GM23338 (cell line): Measurements from ENCODE around the gene IL15RA. TPM values are rescaled to one million over a fixed set of nuclear protein-coding genes. Genes with fewer than 3 reads are reported as not detected.

Source experiments
- ATAC-seq: fragments of 200-7000 bp; cut with Tn5 transposase; 3 replicates; pipeline ENCODE4 v1.9.1; 2020
- DNase-seq: peaks from one replicate; pipeline ENCODE4 v3.0.0-alpha.2; 2015; ENCODE audit warnings: low spot score
- H2AFZ ChIP-seq: fragments of 200-600 bp; sonication (generic); 2 replicates; pipeline ENCODE4 v1.8.0; 2016; ENCODE audit warnings: antibody characterized with exemption, mild to moderate bottlenecking, moderate library complexity
- H3F3A ChIP-seq: fragments of 200-600 bp; sonication (generic); replicated peaks from 2 replicates; pipeline ENCODE4 v1.8.0; 2017; ENCODE audit warnings: antibody characterized with exemption, mixed run types, low read depth
- H3K27ac ChIP-seq: fragments of 200-600 bp; sonication (generic); 2 replicates; pipeline ENCODE4 v1.6.1; 2016; ENCODE audit warnings: low read depth
- H3K27me3 ChIP-seq: fragments of 200-600 bp; sonication (generic); 2 replicates; pipeline ENCODE4 v1.8.0; 2016; ENCODE audit warnings: mild to moderate bottlenecking, mixed run types, moderate library complexity; ENCODE audit not compliant: insufficient read depth
- H3K36me3 ChIP-seq: fragments of 200-600 bp; sonication (generic); 2 replicates; pipeline ENCODE4 v1.8.0; 2016; ENCODE audit warnings: mild to moderate bottlenecking; ENCODE audit not compliant: insufficient read depth
- H3K4me1 ChIP-seq: fragments of 200-600 bp; sonication (generic); 2 replicates; pipeline ENCODE4 v1.8.0; 2016; ENCODE audit warnings: mild to moderate bottlenecking, moderate library complexity; ENCODE audit not compliant: insufficient read depth
- H3K4me2 ChIP-seq: fragments of 200-600 bp; sonication (generic); 2 replicates; pipeline ENCODE4 v1.7.1; 2017; ENCODE audit warnings: mixed run types
- H3K4me3 ChIP-seq: fragments of 200-600 bp; sonication (generic); 2 replicates; pipeline ENCODE4 v1.6.1; 2016; ENCODE audit warnings: mixed run types
- H3K79me2 ChIP-seq: fragments of 200-600 bp; sonication (generic); replicated peaks from 2 replicates; pipeline ENCODE4 v1.8.0; 2017; ENCODE audit warnings: mild to moderate bottlenecking; ENCODE audit not compliant: insufficient read depth
- H3K9me2 ChIP-seq: fragments of 200-600 bp; sonication (generic); 2 replicates; pipeline ENCODE4 v1.8.0; 2017; ENCODE audit not compliant: insufficient read depth
- H4K20me1 ChIP-seq: fragments of 200-600 bp; sonication (generic); replicated peaks from 2 replicates; pipeline ENCODE4 v1.8.0; 2017; ENCODE audit warnings: mild to moderate bottlenecking; ENCODE audit not compliant: insufficient read depth
- H3K27ac Mint-ChIP-seq: 2 replicates; pipeline ENCODE4 v1.8.0; 2020; ENCODE audit warnings: inconsistent platforms, mild to moderate bottlenecking, moderate library complexity, mixed read lengths
- H3K27me3 Mint-ChIP-seq: 3 replicates; pipeline ENCODE4 v1.8.0; 2022; ENCODE audit warnings: low read depth, mild to moderate bottlenecking, moderate library complexity, mixed read lengths, inconsistent platforms; ENCODE audit not compliant: insufficient read depth, poor library complexity
- H3K36me3 Mint-ChIP-seq: 3 replicates; pipeline ENCODE4 v1.8.0; 2021; ENCODE audit warnings: low read depth, mild to moderate bottlenecking, inconsistent platforms, moderate library complexity, mixed read lengths
- H3K4me1 Mint-ChIP-seq: 3 replicates; pipeline ENCODE4 v1.8.0; 2020; ENCODE audit warnings: mild to moderate bottlenecking, inconsistent platforms, mixed read lengths
- H3K4me3 Mint-ChIP-seq: 3 replicates; pipeline ENCODE4 v1.8.0; 2021; ENCODE audit warnings: moderate library complexity, mild to moderate bottlenecking, inconsistent platforms, mixed read lengths
- H3K9me3 Mint-ChIP-seq: 3 replicates; pipeline ENCODE4 v1.8.0; 2020; ENCODE audit warnings: moderate library complexity, mild to moderate bottlenecking, inconsistent platforms, mixed read lengths
- CREB1 ChIP-seq: fragments of 250-450 bp; sonication (Bioruptor Pico); IDR thresholded peaks from 2 replicates; pipeline ENCODE4 v1.5.0; 2020; ENCODE audit warnings: low read depth, mild to moderate bottlenecking, moderate library complexity
- EZH2 ChIP-seq: fragments of 200-600 bp; sonication (generic); IDR thresholded peaks from one replicate; pipeline ENCODE4 v1.8.0; 2017; ENCODE audit warnings: antibody characterized with exemption, mild to moderate bottlenecking, low read depth; ENCODE audit not compliant: unreplicated experiment
- EZH2phosphoT487 ChIP-seq: fragments of 200-600 bp; sonication (generic); IDR thresholded peaks from one replicate; pipeline ENCODE4 v1.8.1; 2018; ENCODE audit warnings: antibody characterized with exemption; ENCODE audit not compliant: unreplicated experiment
- JUNB ChIP-seq: IDR thresholded peaks from one replicate; pipeline ENCODE4 v1.6.1; 2016; ENCODE audit warnings: antibody characterized with exemption; ENCODE audit not compliant: unreplicated experiment
- NANOG ChIP-seq: IDR thresholded peaks from 2 replicates; pipeline ENCODE4 v1.6.1; 2016; ENCODE audit warnings: antibody characterized with exemption, borderline replicate concordance
- POLR2AphosphoS5 ChIP-seq: IDR thresholded peaks from 2 replicates; pipeline ENCODE4 v1.6.1; 2016; ENCODE audit warnings: antibody characterized with exemption, low read depth
- STAT1 ChIP-seq: IDR thresholded peaks from one replicate; pipeline ENCODE4 v1.6.1; 2016; ENCODE audit warnings: antibody characterized with exemption; ENCODE audit not compliant: unreplicated experiment
- ZNF114 ChIP-seq: fragments of 250-450 bp; sonication (Bioruptor Pico); IDR thresholded peaks from 2 replicates; pipeline ENCODE4 v1.5.0; 2020; ENCODE audit warnings: mild to moderate bottlenecking, moderate library complexity
- ZNF331 ChIP-seq: fragments of 250-450 bp; sonication (Bioruptor Pico); IDR thresholded peaks from 2 replicates; pipeline ENCODE4 v1.5.0; 2020; ENCODE audit warnings: low read depth, mild to moderate bottlenecking, moderate library complexity
- polyA plus RNA-seq: library from polyadenylated mRNA; unstranded; fragments of >200 nt; fragmentation: Nextera tagmentation; extraction: Ambion mirVana; gene quantifications from 2 replicates; pipeline ENCODE4 v1.2.1, GENCODE V29; 2016
- total RNA-seq: library from RNA; depleted of rRNA; stranded (reverse); fragments of >200 nt; shearing (Covaris generic); gene quantifications from 2 replicates; pipeline ENCODE4 v1.2.3, GENCODE V29; 2014
- TF ChIP-seq, protein P1 (sequence below), 2 experiments: fragments of 200-600 bp in 1 of 2; sonication (generic) in 1 of 2; conservative IDR thresholded peaks; 2 replicates each; pipeline versions ENCODE4 v1.5.1 to v1.6.1; 2016 to 2017; ENCODE audit warnings: antibody characterized with exemption in 2 of 2, low read depth in 2 of 2, mild to moderate bottlenecking in 2 of 2, moderate library complexity in 1 of 2
- TF ChIP-seq, protein P2 (sequence below): fragments of 250-450 bp; sonication (Bioruptor Pico); IDR thresholded peaks from 2 replicates; pipeline ENCODE4 v1.5.0; 2020; ENCODE audit warnings: mild to moderate bottlenecking, moderate library complexity
- TF ChIP-seq, protein P3 (sequence below): IDR thresholded peaks from 2 replicates; pipeline ENCODE4 v1.6.1; 2016; ENCODE audit warnings: antibody characterized with exemption
- TF ChIP-seq, protein P4 (sequence below): IDR thresholded peaks from one replicate; pipeline ENCODE4 v1.6.1; 2018; ENCODE audit warnings: antibody characterized with exemption; ENCODE audit not compliant: unreplicated experiment

The IL15RA gene
- total and polyA plus RNA-seq, 2 experiments from 2014 or later = 1.6 to 2.2 TPM

DNA sequence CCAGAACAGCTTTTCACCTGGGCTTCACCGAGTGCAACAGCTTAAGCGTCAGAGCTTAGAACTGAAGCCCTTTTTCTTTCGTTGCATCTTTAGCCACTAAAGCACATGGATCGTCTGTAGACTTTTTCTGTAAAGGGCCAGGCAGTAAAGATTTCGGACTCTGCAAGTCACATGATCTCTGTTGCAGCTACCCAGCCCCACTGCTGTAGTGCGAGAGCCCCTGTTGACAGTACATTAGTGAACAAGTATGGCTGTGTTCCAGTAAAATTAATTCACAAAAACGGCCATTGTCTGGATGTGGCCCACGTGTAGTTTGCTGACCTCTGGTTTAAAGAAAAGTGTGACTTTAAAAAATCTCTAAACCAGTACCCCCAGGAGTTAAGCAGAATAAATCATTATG lies 47.9 kb downstream of the IL15RA start:
- Histone ChIP-seq H3K4me2 (no peak overlapping the region), H3K36me3 (peaks cover 53% of the 10 kb centered on the region), H3K79me2 (no peaks in the 10 kb centered on the region), H3K27ac (no peak overlapping the region), H4K20me1 (no peaks in the 10 kb centered on the region), H3K9me2 (no peaks in the 10 kb centered on the region), H3K4me1 (no peaks in the 10 kb centered on the region), H2AFZ (no peak overlapping the region), H3K27me3 (no peaks in the 10 kb centered on the region), H3F3A (no peaks in the 10 kb centered on the region), H3K4me3 (no peak overlapping the region)
- no peaks in the 10 kb centered on the region for H3K4me1 Mint-ChIP-seq
- H3K4me3 Mint-ChIP-seq = no peak overlapping the region
- no peaks in the 10 kb centered on the region for H3K9me3 Mint-ChIP-seq
- TF ChIP-seq ZNF331 (CRISPR knock-in tag) (no peak), ZNF114 (CRISPR knock-in tag) (no peak), JUNB (no peak), CREB1 (CRISPR knock-in tag) (no peak), NANOG (no peak), EZH2phosphoT487 (no peak), POLR2AphosphoS5 (no peak), STAT1 (no peak), EZH2 (no peak)
- TF ChIP-seq, protein P1, sequence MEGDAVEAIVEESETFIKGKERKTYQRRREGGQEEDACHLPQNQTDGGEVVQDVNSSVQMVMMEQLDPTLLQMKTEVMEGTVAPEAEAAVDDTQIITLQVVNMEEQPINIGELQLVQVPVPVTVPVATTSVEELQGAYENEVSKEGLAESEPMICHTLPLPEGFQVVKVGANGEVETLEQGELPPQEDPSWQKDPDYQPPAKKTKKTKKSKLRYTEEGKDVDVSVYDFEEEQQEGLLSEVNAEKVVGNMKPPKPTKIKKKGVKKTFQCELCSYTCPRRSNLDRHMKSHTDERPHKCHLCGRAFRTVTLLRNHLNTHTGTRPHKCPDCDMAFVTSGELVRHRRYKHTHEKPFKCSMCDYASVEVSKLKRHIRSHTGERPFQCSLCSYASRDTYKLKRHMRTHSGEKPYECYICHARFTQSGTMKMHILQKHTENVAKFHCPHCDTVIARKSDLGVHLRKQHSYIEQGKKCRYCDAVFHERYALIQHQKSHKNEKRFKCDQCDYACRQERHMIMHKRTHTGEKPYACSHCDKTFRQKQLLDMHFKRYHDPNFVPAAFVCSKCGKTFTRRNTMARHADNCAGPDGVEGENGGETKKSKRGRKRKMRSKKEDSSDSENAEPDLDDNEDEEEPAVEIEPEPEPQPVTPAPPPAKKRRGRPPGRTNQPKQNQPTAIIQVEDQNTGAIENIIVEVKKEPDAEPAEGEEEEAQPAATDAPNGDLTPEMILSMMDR (conservative IDR thresholded peaks at IDR 0.05; ENCODE audit: low read depth in 2 of 2) = no peak
- TF ChIP-seq, protein P2, sequence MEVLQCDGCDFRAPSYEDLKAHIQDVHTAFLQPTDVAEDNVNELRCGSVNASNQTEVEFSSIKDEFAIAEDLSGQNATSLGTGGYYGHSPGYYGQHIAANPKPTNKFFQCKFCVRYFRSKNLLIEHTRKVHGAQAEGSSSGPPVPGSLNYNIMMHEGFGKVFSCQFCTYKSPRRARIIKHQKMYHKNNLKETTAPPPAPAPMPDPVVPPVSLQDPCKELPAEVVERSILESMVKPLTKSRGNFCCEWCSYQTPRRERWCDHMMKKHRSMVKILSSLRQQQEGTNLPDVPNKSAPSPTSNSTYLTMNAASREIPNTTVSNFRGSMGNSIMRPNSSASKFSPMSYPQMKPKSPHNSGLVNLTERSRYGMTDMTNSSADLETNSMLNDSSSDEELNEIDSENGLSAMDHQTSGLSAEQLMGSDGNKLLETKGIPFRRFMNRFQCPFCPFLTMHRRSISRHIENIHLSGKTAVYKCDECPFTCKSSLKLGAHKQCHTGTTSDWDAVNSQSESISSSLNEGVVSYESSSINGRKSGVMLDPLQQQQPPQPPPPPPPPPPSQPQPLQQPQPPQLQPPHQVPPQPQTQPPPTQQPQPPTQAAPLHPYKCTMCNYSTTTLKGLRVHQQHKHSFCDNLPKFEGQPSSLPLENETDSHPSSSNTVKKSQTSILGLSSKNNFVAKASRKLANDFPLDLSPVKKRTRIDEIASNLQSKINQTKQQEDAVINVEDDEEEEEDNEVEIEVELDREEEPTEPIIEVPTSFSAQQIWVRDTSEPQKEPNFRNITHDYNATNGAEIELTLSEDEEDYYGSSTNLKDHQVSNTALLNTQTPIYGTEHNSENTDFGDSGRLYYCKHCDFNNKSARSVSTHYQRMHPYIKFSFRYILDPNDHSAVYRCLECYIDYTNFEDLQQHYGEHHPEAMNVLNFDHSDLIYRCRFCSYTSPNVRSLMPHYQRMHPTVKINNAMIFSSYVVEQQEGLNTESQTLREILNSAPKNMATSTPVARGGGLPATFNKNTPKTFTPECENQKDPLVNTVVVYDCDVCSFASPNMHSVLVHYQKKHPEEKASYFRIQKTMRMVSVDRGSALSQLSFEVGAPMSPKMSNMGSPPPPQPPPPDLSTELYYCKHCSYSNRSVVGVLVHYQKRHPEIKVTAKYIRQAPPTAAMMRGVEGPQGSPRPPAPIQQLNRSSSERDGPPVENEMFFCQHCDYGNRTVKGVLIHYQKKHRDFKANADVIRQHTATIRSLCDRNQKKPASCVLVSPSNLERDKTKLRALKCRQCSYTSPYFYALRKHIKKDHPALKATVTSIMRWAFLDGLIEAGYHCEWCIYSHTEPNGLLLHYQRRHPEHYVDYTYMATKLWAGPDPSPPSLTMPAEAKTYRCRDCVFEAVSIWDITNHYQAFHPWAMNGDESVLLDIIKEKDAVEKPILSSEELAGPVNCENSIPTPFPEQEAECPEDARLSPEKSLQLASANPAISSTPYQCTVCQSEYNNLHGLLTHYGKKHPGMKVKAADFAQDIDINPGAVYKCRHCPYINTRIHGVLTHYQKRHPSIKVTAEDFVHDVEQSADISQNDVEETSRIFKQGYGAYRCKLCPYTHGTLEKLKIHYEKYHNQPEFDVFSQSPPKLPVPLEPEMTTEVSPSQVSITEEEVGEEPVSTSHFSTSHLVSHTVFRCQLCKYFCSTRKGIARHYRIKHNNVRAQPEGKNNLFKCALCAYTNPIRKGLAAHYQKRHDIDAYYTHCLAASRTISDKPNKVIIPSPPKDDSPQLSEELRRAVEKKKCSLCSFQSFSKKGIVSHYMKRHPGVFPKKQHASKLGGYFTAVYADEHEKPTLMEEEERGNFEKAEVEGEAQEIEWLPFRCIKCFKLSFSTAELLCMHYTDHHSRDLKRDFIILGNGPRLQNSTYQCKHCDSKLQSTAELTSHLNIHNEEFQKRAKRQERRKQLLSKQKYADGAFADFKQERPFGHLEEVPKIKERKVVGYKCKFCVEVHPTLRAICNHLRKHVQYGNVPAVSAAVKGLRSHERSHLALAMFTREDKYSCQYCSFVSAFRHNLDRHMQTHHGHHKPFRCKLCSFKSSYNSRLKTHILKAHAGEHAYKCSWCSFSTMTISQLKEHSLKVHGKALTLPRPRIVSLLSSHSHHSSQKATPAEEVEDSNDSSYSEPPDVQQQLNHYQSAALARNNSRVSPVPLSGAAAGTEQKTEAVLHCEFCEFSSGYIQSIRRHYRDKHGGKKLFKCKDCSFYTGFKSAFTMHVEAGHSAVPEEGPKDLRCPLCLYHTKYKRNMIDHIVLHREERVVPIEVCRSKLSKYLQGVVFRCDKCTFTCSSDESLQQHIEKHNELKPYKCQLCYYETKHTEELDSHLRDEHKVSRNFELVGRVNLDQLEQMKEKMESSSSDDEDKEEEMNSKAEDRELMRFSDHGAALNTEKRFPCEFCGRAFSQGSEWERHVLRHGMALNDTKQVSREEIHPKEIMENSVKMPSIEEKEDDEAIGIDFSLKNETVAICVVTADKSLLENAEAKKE (CRISPR knock-in tag) = no peak
- TF ChIP-seq, protein P3, sequence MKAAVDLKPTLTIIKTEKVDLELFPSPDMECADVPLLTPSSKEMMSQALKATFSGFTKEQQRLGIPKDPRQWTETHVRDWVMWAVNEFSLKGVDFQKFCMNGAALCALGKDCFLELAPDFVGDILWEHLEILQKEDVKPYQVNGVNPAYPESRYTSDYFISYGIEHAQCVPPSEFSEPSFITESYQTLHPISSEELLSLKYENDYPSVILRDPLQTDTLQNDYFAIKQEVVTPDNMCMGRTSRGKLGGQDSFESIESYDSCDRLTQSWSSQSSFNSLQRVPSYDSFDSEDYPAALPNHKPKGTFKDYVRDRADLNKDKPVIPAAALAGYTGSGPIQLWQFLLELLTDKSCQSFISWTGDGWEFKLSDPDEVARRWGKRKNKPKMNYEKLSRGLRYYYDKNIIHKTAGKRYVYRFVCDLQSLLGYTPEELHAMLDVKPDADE = no peak
- TF ChIP-seq, protein P4, sequence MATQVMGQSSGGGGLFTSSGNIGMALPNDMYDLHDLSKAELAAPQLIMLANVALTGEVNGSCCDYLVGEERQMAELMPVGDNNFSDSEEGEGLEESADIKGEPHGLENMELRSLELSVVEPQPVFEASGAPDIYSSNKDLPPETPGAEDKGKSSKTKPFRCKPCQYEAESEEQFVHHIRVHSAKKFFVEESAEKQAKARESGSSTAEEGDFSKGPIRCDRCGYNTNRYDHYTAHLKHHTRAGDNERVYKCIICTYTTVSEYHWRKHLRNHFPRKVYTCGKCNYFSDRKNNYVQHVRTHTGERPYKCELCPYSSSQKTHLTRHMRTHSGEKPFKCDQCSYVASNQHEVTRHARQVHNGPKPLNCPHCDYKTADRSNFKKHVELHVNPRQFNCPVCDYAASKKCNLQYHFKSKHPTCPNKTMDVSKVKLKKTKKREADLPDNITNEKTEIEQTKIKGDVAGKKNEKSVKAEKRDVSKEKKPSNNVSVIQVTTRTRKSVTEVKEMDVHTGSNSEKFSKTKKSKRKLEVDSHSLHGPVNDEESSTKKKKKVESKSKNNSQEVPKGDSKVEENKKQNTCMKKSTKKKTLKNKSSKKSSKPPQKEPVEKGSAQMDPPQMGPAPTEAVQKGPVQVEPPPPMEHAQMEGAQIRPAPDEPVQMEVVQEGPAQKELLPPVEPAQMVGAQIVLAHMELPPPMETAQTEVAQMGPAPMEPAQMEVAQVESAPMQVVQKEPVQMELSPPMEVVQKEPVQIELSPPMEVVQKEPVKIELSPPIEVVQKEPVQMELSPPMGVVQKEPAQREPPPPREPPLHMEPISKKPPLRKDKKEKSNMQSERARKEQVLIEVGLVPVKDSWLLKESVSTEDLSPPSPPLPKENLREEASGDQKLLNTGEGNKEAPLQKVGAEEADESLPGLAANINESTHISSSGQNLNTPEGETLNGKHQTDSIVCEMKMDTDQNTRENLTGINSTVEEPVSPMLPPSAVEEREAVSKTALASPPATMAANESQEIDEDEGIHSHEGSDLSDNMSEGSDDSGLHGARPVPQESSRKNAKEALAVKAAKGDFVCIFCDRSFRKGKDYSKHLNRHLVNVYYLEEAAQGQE = no peak
- no peaks in the 10 kb centered on the region for H3K27me3 Mint-ChIP-seq
- no peak for DNase-seq
- H3K27ac Mint-ChIP-seq = no peak overlapping the region
- H3K36me3 Mint-ChIP-seq = peaks cover 75% of the 10 kb centered on the region
- no peak for ATAC-seq
